Activated CD4-positive, alpha-beta T cell treated with anti-CD3 and anti-CD28 coated beads for 48 hours (primary cell): ENCODE results near the gene SLC12A4.
A peak's percentile ranks its signal among the peaks of the same experiment; 100 is the strongest.
"Not testable (repeated sequence)": the region's sequence is repeated elsewhere in the genome, so short reads cannot be mapped to it uniquely, and the experiment has no call there.

ENCODE experiments used
- DNase-seq: peaks from one replicate; pipeline ENCODE4 v3.0.0-alpha.2; 2020

Gene SLC12A4

GRCh38 chr16:67924140-67924906 lies 44.1 kb downstream of the SLC12A4 start:
- no peak for DNase-seq

GRCh38 chr16:67923414-67924116 lies 44.9 kb downstream of the SLC12A4 start:
- DNase-seq = no peak

DNA sequence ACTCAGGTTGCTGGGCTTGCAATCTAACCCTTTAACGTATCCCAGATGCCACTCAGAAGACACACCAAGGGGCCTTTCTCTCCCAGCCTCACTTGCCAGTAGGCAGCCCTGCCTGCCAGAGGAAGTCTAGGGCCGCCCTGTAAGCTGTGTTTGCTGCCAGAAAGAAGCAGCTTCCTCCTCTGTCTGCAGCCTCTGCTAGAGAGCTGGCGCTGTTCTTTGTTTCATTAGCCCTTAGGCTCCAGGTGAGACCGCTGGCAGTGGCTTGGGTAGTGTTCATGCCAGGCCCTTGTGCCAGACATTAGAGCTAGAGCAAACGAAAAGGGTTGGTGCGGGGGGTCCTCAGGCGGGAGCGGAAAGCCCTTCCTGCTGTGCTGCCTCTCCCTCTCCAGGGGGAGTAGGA lies 45.7 kb downstream of the SLC12A4 start:
- no peak for DNase-seq

- no peak for DNase-seq
These were observed 46.2 kb downstream of the SLC12A4 start for GRCh38 chr16:67922221-67922620.

- DNase-seq = no peak
These were observed 48.7 kb downstream of the SLC12A4 start for GRCh38 chr16:67919622-67920221.

GRCh38 chr16:67917852-67918236 lies 50.6 kb downstream of the SLC12A4 start:
- DNase-seq = peak; percentile 72

DNA sequence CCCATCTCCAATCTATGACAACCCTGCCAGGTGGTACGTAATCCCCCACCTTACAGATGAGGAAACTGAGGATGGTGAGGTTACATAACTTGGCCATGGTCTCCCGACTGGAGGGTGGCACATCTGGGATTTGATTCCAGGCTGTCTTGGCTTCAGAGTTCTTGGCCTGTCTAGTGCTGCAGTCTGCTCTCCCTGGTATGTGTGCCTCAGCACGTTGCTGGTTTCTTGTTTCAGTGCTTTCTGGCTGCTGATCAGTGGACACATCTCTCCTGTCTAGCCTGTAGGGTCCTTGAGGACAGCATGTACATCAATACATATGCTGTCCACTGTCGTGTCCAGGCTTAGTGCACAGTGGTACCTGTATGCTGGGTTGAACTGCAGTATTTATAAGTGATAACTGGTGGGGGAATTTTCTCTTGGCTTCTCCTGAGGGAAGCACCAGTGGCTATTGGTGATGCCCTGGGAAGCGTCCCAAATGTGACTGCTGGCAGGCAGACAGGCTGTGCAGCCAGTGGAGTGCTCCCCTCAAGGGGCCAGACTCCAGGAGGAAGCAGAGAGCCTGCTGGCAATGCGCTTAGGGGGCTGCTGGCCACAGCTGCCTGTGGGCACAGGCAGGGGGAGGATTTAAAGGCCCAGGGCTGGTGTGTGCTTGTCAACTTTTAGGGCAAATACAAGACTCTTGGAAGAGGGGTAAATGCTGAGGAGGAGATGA lies 51.1 kb downstream of the SLC12A4 start:
- no peak for DNase-seq

- no peak for DNase-seq
These were observed 52.4 kb downstream of the SLC12A4 start for GRCh38 chr16:67915831-67916723.

DNA sequence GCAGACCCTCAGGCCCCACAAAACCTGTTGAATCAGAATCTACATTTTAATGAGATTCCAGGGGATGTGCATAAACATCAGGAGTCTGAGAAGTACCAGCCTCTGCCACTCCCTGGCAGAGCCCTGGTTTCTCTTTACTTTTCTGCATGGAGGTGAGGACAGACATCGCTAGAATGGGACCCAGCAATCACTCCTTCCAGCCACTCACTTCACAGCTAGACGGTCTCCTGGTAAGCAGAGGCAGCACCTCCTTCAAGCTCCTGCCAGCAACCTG lies 53.0 kb downstream of the SLC12A4 start:
- not testable (repeated sequence) for DNase-seq

GRCh38 chr16:67914758-67915495 lies 53.5 kb downstream of the SLC12A4 start:
- no peak for DNase-seq

- DNase-seq = peak; percentile 45
These were observed 58.3 kb downstream of the SLC12A4 start for GRCh38 chr16:67910158-67910557.

- DNase-seq = no peak
These were observed 59.2 kb downstream of the SLC12A4 start for GRCh38 chr16:67909056-67909742.

- DNase-seq = no peak
These were observed 60.8 kb downstream of the SLC12A4 start for GRCh38 chr16:67907397-67908180.

DNA sequence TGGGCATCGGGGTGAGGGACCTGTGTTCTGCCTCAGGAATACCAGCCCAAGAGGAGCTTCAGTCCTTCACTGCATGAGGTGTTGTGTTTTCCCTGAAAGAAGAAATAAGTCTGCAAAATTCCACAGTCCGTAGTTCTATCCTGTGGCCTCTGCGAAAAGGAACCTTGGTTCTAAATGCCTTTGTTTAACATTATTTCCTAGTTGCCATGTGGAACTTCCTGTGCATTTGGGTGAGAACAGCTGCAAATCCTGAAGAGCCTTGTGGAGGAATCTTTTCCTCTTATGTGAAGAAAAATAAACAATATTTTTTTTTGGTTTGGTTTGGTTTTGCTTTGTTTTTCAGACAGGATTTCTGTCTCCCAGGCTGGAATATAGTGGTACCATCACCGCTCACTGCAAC lies 65.6 kb downstream of the SLC12A4 start:
- DNase-seq = no peak

DNA sequence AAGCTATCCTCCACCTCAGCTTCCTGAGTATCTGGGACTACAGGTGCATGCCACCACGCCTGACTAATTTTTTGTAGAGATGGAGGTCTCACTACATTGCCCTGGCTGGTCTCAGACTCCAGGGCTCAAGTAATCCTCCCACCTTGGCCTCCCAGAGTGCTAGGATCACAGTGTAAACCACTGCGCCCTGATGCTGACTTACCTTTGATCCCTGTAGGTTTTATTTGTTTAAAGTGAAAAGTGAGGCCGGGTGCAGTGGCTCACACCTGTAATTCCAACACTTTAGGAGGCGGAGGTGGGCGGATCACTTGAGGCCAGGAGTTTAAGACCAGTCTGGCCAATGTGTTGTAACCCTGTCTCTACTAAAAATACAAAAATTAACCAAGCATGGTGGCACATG lies 66.7 kb downstream of the SLC12A4 start:
- DNase-seq = no peak

DNA sequence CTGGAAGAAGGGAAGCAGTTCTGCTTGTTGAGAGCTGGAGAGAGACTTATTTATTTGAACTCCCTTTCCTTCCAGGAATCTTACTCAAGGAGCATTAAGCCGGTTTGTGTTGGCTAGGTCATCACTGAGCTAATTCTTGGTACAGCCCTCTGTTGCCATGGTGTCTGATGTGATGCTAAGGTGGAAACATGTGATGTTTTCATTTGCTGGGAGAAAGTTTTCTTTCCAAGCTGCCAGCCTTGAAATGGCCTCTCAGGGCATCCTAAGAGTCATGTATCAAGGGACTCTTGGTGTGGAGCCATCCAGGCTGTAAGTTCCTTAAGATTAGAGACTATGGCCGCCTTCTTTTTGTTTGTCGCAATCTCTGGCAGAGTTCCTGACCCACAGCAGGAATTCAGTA lies 71.2 kb downstream of the SLC12A4 start:
- no peak for DNase-seq

GRCh38 chr16:67893743-67894399 lies 74.6 kb downstream of the SLC12A4 start:
- peak; percentile 12 for DNase-seq
